Measurements from ENCODE around the gene GPR42.

GPR42 gene

GRCh38 chr19:35370722-35371121 lies at the start of gene GPR42:
GPR42 (plus strand) TSS chr19:35371068; CDS start chr19:35371360, 292 bp downstream.
- no peak for DNase-seq

- DNase-seq = no peak
Observed at GRCh38 chr19:35321291-35321690, 49.6 kb upstream of the GPR42 start.

DNA sequence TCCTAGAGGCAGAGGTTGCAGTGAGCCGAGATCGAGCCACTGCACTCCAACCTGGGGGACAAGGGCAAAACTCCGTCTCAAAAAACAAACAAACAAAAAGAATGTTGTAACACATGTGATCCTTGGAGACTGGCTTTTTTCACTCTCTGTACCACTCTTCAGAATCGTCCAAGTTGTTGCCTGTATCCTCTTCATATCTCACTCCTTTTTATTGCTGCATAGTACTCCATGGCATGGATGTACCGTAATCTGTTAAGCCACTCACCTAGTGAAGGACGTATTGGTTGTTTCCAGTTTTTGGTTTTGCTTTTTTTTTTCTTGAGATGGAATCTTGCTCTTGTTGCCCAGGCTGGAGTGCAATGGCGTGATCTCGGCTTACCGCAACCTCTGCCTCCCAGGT lies 48.9 kb upstream of the GPR42 start:
- no peak for DNase-seq

DNA sequence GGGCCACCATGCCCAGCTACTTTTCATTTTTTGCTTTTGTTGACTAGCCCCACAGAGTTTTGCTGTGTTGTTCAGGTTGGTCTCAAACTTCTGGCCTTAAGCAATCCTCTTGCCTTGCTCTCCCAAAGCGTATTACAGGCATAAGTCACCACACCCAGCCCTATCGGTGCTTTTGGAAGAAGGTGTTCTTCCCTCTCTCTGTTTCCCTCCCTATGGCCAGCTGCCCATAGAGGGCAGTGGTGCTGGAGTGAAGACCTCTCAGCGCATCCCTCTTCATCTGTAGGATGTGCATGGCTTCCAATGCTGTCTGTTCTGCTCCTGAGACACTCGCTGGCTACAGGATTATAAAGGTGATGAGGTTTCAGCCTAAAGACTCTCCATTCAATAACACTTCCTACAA lies 43.2 kb upstream of the GPR42 start:
- no peak for DNase-seq

- peak; percentile 78 to 90 for DNase-seq
Observed at GRCh38 chr19:35328851-35329285, 42.0 kb upstream of the GPR42 start, which contains the start of gene CD22. CD22 (plus strand) TSS chr19:35329187; CDS start chr19:35332041, 2,854 bp downstream.

DNA sequence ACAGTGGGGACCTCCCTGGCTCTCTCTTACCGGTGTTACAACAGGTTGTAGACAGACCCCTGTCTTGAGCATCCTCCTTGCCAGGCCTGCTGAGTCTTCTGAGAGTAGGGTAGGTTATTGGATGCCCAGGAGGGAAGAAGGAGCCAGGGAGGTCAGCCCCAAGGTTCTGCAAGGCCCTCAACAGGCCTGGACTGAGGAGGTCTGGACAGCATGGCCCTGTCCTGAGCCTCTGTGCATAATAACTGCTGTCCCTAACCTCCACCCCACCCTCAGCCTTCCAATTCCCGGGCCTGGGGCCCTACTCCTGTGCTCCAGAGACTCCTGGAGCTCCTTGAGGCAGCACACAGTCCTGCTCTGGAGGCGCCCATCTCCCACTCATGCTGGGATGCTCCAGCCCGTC lies 41.5 kb upstream of the GPR42 start:
- DNase-seq = no peak

- no peak for DNase-seq
Observed at GRCh38 chr19:35330475-35330874, 40.4 kb upstream of the GPR42 start.

DNA sequence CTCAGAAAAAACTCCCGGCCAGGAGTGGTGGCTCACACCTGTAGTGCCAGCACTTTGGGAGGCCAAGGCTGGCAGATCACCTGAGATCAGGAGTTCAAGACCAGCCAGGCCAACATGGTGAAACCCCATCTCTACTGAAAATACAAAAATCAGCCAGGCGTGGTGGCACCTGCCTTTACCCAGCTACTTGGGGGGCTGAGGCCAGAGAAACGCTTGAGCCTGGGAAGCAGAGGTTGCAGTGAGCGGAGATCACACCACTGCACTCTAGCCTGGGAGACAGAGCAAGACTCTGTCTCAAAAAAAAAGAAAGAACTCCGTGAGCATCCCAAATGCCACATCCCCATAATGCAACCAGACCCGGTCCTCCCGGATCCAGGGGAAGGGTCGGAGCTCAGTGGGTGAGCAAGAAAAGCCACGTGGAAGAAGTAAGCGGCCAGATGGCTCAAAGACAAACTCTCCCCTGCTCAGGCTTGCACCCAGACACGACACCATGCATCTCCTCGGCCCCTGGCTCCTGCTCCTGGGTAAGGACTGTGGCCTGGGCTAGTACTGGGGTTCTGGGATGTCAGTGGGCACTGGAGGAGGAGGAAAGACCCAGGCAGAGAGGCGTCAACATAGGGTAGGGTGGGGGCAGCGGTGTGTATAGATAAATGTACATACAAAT lies 39.2 kb upstream of the GPR42 start:
- DNase-seq = no peak

DNA sequence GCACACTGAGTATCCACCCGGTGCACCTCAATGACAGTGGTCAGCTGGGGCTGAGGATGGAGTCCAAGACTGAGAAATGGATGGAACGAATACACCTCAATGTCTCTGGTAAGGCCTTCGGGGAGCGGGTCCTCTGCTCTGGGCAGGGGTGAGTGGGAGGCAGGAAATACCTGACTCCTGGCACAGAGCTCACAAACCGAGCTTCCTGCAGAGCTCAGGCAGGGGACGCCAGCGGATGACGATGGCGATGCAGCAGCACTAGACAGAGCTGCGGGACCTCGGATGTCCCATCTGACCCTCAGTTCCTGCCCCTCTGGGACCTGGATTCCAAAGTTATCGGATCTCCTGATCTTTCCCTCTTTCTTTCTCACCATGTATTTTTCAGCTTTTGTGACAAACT lies 38.1 kb upstream of the GPR42 start:
- DNase-seq = no peak

DNA sequence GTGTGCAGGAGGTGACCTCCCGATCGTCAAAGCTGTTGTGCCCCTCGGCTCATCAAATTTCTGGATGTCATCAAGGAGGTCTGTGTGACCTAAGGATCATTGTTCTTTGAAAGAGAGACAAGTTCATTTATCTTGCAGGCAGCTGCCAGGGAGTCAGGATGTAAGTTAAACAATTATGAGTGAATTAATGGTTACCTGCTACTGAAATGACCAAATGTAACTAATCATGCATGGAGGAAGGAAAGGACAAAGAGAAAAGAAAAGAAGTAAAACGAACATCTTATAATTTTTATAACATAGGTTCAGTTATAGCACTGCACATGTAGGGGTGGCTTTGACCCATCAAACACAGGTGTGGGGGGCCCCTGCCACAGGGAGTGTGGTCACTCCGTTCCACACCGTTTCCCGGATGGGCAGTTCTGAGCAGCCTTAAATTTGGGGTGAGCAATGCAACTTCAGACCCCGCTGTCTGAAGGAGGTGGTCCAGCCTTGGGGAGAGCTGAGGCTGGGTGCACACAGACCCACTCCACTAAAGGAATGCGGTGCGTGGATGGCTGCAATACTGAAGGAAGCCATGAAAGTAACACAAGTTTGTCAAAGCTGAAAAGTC lies 36.6 kb upstream of the GPR42 start:
- no peak for DNase-seq

DNA sequence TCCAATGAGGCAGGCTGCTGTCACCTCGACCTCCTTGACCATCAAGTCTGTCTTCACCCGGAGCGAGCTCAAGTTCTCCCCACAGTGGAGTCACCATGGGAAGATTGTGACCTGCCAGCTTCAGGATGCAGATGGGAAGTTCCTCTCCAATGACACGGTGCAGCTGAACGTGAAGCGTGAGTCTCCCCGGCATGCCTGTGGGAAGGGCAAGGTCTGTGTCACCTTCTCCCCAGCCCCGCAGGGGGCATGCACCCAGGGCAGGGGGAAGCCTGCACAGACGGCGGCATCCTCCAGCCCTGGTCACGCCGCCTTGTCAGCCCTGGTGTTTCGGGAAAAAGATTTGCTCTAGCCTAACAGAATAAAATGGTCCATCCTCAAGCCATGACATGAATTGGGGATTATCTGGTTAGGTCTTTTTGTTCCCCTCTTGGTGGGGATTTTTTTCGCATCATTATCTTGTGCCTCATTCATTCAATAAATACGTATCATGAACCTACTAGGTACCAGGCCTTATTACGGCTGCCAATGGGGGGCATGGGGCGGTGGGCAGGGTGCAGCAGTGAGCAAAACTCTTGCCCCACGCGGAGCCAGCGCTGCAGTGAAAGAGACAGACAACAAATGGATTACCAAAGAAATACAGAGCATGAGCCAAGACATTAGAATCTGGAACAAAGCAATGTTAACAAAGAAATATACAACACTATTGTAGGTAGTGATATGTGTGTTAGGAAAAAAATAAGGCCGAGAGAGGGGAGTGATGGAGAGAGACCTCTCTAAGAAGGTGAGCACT lies 34.5 kb upstream of the GPR42 start:
- no peak for DNase-seq

- no peak for DNase-seq
Observed at GRCh38 chr19:35337097-35337983, 33.5 kb upstream of the GPR42 start.

- DNase-seq = no peak
Observed at GRCh38 chr19:35337984-35338296, 32.9 kb upstream of the GPR42 start.

DNA sequence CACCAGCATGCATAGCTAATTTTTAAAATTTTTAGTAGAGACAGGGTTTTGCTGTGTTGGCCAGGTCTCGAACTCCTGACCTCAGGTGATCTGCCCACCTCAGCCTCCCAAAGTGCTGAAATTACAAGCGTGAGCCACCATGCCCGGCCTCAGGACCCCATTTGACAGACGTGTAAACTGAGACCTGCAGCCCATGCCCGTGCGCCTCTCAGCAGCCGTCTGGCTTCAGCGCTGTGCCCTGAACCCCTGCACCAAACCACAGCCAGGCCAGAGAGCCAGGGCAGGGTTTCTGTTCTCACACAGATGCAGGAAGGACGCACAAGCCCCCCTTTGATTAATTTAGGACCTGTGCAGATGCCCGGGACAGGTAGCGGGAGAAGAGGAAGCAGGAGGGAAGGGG lies 30.4 kb upstream of the GPR42 start:
- no peak for DNase-seq

DNA sequence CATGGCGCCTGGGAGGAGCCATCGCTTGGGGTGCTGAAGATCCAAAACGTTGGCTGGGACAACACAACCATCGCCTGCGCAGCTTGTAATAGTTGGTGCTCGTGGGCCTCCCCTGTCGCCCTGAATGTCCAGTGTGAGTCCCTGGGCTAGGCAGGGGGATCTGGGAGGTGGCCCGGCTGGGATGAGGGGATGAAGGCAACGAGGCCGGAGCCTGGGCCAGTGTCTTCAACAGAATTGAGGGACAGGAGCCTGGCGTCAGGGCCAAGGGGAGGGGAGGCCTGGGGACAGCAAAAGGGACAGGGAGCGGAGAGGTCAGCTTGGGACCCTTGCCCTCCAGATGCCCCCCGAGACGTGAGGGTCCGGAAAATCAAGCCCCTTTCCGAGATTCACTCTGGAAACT lies 29.9 kb upstream of the GPR42 start:
- DNase-seq = no peak

GRCh38 chr19:35341565-35342225 lies 29.2 kb upstream of the GPR42 start:
- DNase-seq = no peak

GRCh38 chr19:35342430-35342829 lies 28.4 kb upstream of the GPR42 start:
- DNase-seq = no peak

DNA sequence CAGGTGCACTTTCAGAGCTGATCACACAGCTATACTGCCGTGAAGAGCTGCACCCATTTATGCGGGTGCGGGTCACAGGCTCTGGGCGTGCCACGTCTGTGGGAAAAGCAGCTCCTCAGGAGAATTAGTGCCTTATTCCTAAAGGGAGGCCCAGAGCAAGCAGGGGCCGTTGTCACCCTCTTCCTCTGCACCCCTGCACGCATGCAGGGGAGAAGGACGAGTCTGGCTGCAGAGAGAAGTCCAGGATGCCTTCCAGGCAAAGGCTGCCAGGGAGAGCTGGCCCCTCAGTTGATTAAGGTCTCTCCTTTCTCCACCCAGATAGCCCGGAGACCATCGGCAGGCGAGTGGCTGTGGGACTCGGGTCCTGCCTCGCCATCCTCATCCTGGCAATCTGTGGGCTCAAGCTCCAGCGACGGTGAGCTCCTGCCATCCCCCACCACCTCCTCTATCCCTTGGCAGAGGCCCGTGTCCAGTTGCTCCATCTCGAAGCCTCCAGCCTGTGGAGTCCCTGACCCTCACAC lies 26.3 kb upstream of the GPR42 start:
- DNase-seq = no peak

GRCh38 chr19:35345671-35346111 lies 25.2 kb upstream of the GPR42 start:
- no peak for DNase-seq

DNA sequence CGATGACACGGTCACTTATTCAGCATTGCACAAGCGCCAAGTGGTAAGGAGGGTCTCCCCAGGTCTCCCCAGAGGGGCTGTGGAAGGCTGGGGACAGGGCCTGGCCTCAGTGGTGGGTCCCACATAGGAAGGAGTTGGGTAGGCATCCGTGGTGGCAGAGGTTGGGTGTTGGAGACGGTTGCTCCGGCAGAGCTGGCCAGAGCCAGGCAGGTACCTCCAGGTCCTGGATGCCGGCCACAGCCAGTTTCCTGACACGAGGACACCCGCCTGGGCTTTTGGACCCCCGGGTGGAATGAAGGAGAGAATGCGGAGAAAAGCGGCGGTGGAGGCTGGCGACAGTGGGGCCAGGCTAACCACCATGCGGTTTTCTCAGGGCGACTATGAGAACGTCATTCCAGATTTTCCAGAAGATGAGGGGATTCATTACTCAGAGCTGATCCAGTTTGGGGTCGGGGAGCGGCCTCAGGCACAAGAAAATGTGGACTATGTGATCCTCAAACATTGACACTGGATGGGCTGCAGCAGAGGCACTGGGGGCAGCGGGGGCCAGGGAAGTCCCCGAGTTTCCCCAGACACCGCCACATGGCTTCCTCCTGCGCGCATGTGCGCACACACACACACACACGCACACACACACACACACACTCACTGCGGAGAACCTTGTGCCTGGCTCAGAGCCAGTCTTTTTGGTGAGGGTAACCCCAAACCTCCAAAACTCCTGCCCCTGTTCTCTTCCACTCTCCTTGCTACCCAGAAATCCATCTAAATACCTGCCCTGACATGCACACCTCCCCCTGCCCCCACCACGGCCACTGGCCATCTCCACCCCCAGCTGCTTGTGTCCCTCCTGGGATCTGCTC lies 24.4 kb upstream of the GPR42 start:
- DNase-seq = peak; percentile 16 to 20

Measured in Kasumi-1 (cell line).